Medulla oblongata (tissue), 1 donor: Measurements from ENCODE around the gene ATP11B.

Source experiments
- DNase-seq: peaks from one replicate; pipeline ENCODE4 v3.0.0-alpha.2; 2015; ENCODE audit errors: extremely low spot score

The ATP11B gene

DNA sequence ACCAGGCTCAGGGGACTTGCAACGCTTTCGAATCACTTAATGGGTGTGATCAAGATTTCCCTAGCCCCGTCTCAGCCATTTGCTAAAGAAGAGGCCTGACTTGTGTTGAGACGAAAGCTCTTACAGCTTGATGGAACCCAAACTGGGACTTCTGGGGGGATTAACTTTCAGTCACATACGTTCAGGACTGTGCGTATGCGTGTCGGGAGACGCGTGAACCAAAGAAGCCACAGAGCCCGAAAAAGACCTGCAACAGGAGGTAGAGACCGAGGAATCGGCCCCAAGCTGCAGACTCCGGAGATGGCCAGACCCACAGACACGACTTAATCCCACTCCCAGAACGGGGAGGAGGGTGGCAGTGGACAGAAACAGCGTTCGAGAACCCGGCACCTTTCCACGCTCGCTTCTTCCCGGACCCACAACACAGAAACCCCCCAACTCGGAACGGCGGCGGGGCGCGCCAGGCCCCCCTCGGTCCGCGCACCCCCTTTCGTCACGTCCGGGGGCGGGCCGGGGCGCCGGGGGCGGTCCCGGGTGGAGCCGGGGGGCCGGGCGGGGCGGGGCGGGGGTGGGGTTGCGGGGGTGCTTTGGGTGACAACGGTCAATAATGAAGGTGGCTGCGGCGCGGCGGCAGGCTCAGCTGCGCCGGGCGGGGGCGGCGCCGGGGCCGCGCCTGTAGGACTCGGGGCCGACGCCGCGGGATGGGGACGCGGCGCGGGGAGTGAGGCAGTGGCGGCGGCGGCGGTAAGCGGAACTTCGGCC, at the start of gene ATP11B:
Gene ATP11B (plus strand): TSS at position 604 of the 762 bp plus-strand sequence. CDS start 256 bp downstream, outside the sequence.
- DNase-seq, result peak; percentile 79

DNA sequence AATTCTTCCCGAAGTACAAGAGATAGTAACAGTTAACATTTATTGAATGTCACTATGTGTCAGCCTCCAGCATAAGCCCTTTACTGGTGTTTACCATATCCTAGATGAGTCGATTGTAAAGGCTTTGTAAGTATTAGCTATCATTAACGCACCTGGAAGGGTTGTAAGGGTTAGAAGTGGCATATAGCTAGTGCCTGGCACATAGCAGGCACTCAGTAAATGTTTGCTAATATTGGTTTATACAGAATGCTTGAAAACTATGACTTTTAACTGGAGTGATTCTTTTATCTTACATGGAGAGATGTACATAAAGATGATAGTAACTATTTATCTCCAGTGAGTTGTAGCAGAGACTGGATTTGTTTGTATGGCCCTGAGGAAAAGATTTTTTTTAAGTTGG, 46.3 kb upstream of the ATP11B start:
- no peak for DNase-seq

DNA sequence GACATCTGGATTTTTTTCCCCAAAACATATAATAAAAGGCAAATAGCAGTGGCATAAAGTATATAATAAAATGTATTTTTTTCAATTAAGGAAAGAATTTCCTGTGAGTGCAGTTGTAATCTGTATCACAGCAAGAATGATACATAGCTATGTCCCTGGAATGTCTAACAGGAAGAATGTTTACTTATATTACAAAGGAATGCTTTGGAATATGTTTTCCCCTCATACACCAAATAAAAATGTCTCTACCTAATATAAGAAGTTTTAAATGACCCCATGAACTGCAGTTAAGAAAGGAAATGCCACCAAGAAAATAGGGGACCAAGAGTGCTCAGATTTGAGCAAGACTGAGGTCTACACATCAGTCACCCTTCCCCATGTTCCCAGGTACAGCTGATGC, 38.0 kb upstream of the ATP11B start:
- DNase-seq, result no peak

DNA sequence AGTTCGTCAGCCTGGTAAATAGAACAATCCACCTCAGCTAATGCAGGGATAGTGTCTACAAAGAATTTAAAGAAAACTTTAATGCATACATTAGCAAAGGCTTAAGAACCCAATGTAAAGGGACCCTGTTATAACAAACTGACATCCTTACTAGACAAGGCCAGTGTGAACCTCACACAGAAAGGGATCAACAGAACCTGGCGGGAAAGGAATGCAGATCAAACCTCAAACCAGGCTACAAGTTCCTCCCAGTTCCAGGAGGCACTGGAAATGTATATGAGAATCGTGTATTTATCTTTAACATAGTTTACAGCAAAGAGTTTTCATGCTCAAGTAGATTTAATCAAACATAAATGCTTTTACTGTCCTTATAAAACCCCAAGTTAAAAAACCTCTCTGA, 37.6 kb upstream of the ATP11B start:
- DNase-seq, result no peak

DNA sequence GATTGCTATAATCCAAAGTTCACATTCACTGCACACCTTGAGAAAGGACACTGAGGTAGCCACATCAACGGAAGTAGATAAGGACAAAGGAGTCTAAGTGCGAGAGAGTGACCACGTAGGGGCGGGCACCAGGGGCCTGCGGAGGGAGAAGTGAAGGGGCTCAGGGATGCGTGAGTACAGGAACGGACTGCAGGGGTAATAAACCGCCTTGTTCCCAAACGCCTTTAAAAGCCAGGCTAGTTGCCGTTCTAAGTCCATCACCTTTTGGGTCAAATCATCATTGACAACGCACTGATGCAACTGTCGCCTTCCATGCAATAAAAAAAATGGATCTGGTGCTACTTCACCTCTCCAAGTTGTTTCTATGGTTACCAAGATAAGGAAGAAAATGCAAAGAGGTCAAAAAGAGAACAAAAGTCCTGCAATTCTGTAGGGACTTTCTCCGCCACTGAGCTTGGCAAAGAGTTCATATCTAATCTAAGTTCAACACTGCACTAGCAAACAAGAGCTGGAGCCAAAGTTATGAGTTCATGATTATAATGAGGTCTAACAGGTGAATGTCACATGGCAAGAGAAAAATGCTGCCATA, 32.6 kb upstream of the ATP11B start:
- DNase-seq, result no peak

DNA sequence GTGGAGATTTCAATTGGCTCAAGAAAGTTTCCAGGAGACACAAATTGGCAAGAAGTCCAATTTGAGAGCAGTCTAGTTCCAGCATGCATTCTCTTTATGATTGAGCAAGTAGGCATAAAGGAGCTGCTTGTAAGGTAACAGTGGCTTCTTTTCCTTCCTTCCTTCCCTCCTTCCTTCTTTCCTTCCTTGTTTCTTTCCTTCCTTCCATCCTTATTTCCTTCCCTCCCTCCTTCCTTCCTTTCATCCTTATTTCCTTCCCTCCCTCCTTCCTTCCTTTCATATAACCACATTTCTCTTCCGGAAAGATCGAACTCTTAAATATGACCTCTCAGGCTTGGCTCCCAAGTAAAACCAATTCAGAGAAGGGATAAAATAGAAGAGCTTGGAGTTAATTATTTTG, 29.4 kb upstream of the ATP11B start:
- DNase-seq, result no peak

DNA sequence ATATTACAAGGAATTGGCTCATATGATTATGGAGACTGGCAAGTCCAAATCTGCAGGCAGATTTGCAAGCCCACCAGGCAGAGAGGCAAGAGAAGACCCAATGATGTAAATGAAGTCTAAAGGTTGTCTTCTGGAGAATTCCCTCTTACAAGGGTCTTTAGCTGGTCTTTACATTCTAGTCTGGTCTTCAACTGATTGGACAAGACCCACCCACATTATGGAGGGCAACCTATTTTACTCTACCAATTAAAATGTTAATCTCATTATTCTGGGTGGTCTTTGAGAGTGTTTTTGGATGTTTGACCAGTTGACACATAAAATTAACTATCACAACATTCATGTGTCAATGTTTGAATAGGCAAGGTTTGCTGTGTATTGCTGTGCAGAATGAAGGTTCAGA, 28.0 kb upstream of the ATP11B start:
- DNase-seq, result no peak

DNA sequence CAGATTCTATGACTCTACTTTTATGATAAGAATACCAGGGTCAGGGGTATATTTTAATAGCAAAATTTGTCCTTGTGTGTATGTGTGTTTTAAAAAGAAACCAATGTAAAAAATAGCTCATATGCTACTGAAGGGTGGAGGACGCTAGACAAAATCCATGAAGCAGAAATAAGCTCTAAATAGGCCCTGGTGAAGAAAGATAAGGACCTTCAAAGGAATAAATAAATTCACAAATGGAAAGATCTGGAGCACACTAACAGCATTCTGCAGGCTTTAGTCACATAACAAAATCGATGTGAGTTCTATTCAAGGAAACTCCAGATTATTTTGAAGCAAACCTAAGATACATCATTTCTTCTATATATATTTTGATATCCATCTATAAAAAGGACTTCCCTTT, 27.2 kb upstream of the ATP11B start:
- no peak for DNase-seq

DNA sequence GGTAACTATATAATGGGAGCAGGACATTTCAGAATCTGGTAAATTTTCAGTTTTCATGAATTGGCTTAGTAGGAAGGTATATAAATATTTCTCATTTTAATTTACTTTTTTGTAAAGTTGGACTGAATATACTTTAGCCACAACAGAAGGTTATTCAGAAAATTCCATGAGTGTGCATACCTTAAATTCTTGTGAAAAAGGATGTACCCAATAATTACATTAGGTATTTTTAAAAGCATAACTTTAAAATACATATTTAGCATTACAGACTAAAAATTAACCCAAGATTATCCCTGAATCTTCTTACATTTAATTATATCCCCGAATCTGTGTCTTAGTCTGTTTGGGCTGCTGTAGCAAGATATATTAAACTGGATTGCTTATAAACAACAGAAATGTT, 24.9 kb upstream of the ATP11B start:
- no peak for DNase-seq

DNA sequence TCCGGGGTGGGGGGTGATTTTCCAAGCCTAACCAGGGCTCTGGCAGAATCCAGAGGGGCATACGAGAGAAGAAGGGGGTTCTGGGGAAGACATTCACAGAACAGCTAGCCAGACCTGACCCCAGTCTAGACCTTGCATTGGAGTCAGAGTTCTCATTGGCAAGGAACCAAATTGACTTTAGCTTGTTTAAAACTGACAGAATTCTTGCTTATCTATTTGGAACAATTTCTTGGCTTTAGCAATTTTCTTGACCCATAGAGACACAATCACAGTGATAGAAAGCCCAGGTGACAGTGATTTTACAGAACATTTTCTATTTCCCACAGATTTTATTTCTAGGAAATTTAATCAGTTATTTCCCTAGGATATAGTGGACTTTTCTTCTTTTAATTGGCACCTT, 23.6 kb upstream of the ATP11B start:
- no peak for DNase-seq

DNA sequence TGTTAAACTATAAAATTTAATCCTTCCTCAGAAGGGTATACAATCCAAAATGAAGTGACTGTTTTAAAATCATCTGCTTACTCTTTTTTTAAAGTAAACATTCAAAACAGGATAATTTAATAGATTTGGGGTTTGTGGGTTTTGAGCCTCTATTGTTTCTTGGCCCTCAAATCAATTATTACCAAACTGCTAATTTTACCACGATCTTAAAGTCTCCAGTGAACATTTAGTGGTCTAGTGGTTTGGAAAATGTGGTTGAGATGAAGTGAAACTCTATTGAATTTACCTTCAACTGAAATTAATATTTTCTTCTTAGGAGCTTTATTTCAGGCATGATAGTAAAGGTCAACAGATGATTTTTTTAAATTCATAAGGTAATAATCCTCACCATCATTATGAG, 11.2 kb upstream of the ATP11B start:
- no peak for DNase-seq

DNA sequence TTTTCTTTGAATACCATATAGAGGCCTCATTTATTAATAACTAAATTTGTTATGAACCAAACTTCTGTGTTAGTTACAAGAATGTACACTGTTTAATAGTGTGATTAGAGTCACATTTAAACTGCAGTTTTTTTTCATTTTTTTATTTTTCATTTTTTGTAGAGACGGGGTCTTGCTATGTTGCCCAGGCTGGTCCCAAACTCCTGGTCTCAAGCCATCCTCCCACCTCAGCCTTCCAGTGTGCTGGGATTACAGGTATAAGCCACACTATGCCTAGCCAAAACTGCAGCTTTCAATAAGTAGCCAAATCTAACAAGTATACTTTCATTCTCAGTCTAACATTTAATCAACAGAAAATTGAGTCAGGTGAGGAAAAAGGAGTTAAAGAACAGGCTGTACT, 10.2 kb upstream of the ATP11B start:
- no peak for DNase-seq

DNA sequence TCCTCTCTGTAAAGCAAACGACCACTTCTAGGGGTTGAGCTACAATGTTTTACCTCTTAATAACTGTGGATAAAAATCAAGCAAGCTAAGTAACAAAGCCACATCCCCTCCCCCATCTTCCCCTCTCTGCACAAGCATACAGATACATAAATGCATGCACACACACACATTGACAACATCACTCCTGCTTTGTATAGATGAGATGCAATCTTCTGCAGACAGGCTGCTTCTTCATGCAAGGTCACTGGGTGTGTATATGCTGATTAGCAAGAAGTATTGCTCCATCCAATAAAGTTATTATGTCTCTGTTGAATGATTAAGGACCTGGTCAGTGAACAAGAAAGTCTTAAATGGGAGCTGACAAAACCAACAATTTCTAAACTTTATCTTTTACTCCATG, 8.8 kb upstream of the ATP11B start:
- DNase-seq, result no peak

DNA sequence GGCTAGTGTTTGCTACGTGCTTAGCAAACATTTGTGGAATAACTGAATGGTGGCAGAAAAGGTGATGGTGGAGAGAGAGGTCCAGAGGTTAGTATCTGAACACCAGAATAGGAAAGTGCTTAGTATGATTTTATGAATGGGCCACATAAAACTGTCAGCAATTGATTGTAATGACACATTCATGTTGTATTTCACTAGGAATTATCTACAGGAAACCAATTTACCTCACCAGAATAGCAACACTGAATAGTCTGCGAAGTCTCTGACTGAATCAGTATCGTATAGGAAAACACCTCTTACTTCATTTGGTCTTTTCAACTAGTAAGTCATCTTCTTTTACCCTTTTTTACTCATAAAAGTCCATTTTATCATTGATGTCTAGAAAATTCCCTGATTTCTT, 8.2 kb upstream of the ATP11B start:
- DNase-seq, result no peak

DNA sequence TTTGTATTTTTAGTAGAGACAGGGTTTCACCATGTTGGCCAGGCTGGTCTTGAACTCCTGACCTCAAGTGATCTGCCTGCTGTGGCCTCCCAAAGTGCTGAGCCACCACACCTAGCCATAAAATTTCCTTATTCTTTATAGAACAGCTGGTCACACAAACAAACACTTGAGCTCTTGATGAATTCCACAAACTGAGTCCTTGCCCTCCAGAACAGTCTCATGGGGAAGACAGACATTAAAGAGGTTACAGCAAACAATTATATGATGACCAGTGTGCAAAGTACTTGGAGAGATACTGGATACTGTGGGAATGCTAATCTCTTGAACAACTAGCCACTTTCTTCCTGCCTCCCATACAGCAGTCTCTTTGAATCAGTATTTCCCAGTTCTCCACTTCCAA, 7.5 kb upstream of the ATP11B start:
- no peak for DNase-seq

DNA sequence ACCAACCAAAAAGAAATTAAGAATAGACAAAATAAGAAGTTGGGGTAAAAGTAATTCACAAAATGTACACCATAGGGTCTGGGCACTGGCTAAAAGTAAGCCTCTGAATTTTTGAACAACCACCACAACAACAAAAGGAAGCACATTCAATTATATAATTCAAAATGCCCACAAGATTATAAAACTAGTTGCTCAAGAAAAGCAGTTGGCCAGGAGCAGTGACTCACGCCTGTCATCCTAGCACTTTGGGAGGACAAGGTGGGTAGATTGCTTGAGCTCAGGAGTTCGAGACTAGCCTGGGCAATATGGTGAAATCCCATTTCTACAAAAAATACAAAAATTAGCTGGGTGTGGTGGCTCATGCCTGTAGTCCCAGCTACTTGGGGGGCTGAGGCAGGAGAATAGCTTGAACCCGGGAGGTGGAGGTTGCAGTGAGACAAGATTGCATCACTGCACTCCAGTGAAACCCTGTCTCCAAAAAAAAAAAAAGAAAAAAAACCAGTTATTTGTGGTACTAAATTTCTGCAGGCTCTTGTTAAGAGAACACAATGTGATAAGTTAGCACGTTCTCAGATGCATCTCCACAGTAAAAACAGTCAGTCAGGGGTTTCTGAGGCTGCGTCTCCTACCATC, 6.6 kb upstream of the ATP11B start:
- no peak for DNase-seq

DNA sequence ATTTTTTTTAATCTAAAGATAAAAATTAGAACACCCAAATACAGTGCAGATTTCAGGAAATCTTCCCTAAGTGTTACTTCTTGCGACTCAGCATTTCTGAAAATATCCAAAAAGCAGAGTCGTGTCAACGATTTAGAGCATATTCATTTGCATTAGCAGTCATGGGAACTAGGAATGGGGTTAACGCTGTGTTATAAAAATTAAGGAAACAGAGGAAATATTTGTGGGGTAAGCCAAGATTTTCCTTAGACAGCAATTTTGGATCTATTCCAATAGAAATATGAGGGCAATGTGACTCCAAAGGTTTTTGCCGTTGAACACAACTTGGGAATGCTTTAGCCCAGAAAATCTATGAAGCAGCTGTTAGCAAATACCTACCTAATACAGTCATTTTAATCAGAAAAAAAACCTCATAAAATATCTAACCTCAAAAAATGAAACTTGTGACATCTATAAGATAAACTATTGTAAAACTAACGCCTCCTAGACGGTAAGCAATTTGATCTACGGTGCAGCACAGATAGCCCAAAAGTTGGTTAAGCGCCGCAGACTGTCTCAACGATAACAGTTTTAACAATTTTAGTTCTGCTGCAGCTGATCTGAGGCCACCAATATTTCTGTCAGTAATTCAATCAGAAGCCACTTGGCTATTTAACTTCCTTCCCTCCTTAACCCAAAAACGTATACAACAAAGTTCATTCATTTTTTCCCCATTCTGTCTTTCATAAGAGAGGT, 5.8 kb upstream of the ATP11B start:
- DNase-seq, result no peak

DNA sequence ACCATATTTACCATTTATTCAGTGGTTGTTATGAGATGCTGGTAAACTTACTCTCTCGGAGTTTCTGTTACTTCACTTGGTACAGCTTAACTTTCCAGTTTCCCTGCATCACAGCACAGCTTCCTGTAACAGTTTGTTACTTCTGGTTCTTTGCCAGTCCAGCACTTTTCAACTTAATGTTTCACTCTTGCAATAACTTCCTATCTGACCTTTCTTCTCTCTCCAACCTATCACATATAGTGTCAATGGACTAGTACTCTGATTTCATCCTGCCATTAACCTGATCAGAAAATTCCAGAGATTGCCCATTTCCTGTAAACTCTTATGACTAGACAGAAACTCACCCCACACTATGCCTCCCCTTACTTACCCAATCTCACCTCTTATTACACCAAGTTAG, 3.9 kb upstream of the ATP11B start:
- no peak for DNase-seq

DNA sequence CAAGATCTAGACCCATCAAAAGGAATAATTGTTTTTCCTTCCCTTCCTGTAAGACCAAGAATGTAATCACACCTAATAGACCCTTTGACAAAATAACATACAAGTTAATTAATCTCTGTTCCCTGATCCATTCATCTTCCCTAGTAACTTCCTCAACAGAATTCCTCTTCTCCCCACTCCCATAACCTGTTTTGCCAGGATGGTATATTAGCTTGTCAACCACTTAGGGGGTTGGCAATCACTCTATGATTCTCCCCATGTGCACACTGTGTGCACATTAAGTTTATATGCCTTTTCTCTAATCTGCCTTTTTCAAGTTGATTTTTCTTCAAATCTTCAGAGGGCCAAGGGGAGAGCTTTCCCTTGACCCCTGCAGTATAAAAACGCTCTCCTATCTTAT, 2.7 kb upstream of the ATP11B start:
- DNase-seq, result no peak

DNA sequence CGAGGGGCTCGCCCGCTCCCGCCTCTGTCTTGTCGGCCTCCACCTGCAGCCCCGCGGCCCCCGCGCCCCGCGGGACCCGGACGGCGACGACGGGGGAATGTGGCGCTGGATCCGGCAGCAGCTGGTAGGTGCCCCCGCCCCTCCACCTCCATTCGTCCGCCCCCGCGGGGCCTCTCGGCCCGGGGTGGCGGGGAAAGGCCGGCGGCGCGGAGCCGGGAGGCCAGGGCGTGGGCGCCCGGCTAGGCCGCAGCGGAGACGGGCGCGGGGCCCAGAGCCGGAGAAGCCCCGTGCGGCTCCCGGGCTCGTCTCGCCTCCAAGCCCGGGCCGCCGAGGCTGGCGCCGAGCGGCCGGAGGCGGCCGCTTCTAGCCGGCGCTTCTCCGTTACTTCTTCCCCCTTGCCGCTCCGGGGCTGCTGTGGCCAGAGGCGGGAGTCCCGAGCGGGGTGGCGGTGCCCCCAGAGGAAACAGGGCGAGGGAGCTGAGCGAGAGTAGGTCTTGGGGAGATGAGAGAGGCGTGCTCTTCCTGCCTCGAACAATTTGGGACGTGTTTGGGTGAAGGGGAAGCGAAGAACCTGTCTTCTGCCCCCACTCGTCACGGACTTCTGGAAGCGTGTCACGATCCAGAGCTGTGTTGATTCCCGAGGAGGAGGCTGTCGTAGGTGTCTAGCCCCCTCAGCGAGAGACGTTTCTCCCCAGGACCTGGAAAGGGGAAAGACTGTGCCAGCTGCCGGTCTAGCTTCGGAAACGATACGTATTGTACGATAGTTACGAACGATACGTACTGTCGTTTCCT, 555 bp downstream of the ATP11B start:
- peak; percentile 54 for DNase-seq

DNA sequence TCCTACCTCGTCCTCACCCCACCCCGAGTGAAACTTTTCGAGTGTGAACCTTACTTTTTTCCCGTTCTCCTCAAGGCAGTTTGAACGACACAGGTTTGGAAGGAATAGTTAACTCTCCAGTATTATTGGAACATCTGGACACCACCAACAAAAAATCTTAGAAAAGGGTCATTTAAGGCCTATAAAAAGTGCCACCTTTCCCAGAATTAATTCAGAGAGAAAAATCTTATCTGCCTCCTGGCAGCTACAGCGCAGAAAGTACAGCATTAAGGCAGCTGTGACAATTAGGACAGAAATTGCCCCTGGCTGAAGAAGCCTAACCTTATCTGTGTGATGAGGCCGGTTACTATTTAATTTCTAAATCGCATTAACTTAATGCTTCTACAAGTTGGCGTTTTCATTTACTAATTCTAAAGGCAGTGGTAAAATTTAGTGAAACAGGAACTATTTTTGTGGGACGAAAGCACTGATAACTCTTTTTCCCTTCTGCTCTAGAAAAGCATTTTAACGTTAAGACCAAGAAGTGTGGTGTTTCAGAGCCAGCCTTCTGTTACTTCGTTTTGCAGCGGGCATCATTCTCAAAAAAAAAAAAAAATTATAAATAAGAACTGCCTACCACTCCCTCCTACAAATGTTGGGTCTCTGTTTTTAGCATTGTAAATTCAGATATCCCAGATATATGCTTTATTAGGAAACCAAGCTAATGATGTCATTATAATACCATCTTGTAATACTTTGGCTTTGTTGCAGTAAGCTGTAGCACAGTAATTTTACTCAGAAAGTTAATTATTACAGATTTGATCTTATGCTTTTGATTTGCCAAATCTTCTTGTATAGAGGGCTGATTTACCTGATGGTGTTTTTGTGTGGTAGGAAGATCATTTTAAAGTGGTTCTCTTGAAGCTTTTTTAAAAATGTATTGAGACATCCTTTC, 1.4 kb downstream of the ATP11B start:
- peak; percentile 23 for DNase-seq
